DOHH2 (cell line): ENCODE results near the gene DNAI2.

ENCODE experiments used
- CTCF ChIP-seq: fragments of 200-600 bp; sonication (generic); IDR thresholded peaks from one replicate; pipeline ENCODE4 v1.5.1; 2014; ENCODE audit warnings: antibody characterized with exemption, mild to moderate bottlenecking, low read depth, low read length; ENCODE audit not compliant: poor library complexity, severe bottlenecking
- EZH2phosphoT487 ChIP-seq: fragments of 200-600 bp; sonication (generic); IDR thresholded peaks from 2 replicates; pipeline ENCODE4 v1.6.1; 2017; ENCODE audit warnings: borderline replicate concordance, mild to moderate bottlenecking, antibody characterized with exemption, low read length, moderate library complexity, mixed read lengths

- TF ChIP-seq CTCF (no peak), EZH2phosphoT487 (no peak)
These were observed 32.0 kb downstream of the DNAI2 start for GRCh38 chr17:74305865-74306654.
